Dermis blood vessel endothelial cell (primary cell): ENCODE measurements around the gene PREB. TPM values are rescaled to one million over a fixed set of nuclear protein-coding genes. Genes with fewer than 3 reads are reported as not detected.
"Not testable (repeated sequence)": the region's sequence is repeated elsewhere in the genome, so short reads cannot be mapped to it uniquely, and the experiment has no call there.

Experiments
- DNase-seq: peaks from one replicate; pipeline ENCODE4 v3.0.0; 2010
- total RNA-seq: library from RNA; depleted of rRNA; stranded (reverse); fragments of >200 nt; gene quantifications from 2 replicates; pipeline ENCODE4 v1.2.3, GENCODE V29; 2014

The PREB gene
- total RNA-seq, 1 donor from 2014 or later: 46.8 TPM

- DNase-seq: no peak
Measured at GRCh38 chr2:27126252-27126710, 8.2 kb downstream of the PREB start.

- no peak for DNase-seq
Measured at GRCh38 chr2:27125104-27125503, 9.3 kb downstream of the PREB start.

- peak; percentile 28 for DNase-seq
Measured at GRCh38 chr2:27123302-27124150, 10.9 kb downstream of the PREB start, which contains the start of gene ABHD1. ABHD1 (plus strand) TSS chr2:27123815; CDS start chr2:27123949, 134 bp downstream.

GRCh38 chr2:27122791-27123190, 11.6 kb downstream of the PREB start:
- DNase-seq: no peak

- DNase-seq: no peak
Measured at GRCh38 chr2:27121906-27122305, 12.5 kb downstream of the PREB start.

- not testable (repeated sequence) for DNase-seq
Measured at GRCh38 chr2:27119330-27119670, 15.1 kb downstream of the PREB start.

GRCh38 chr2:27118525-27119329, 15.7 kb downstream of the PREB start, which contains the start of gene CGREF1:
CGREF1 (minus strand) TSS chr2:27119128; CDS start chr2:27104366, 14,762 bp downstream.
- DNase-seq: peak; percentile 23

GRCh38 chr2:27117995-27118524, 16.4 kb downstream of the PREB start:
- no peak for DNase-seq

- DNase-seq: no peak
Measured at GRCh38 chr2:27115519-27115918, 18.9 kb downstream of the PREB start.

- DNase-seq: not testable (repeated sequence)
Measured at GRCh38 chr2:27111392-27112078, 22.9 kb downstream of the PREB start.

GRCh38 chr2:27110603-27111352, 23.7 kb downstream of the PREB start:
- DNase-seq: not testable (repeated sequence)

GRCh38 chr2:27109083-27109482, 25.4 kb downstream of the PREB start:
- DNase-seq: no peak

GRCh38 chr2:27108221-27108620, 26.2 kb downstream of the PREB start:
- DNase-seq: no peak

GRCh38 chr2:27105981-27106380, 28.5 kb downstream of the PREB start:
- no peak for DNase-seq

GRCh38 chr2:27102329-27102728, 32.1 kb downstream of the PREB start:
- DNase-seq: no peak

- DNase-seq: no peak
Measured at GRCh38 chr2:27100036-27100435, 34.4 kb downstream of the PREB start.

GRCh38 chr2:27099334-27099955, 35.0 kb downstream of the PREB start:
- DNase-seq: no peak

GRCh38 chr2:27097341-27097740, 37.1 kb downstream of the PREB start:
- DNase-seq: no peak

GRCh38 chr2:27096748-27097297, 37.6 kb downstream of the PREB start:
- DNase-seq: no peak

- peak; percentile 78 for DNase-seq
Measured at GRCh38 chr2:27095745-27096651, 38.4 kb downstream of the PREB start.
